Measurements from ENCODE around the gene RUNX2.
"Not testable (repeated sequence)": the region's sequence is repeated elsewhere in the genome, so short reads cannot be mapped to it uniquely, and the experiment has no call there.

Gene RUNX2

GRCh38 chr6:45552536-45552935 lies 224.4 kb downstream of the RUNX2 start:
- Mint-ChIP-seq H3K4me3 (no peak overlapping the region), H3K4me1 (ENCODE audit: low read depth in 2 of 2) (peaks cover 0 to 13% of the 10 kb centered on the region in 2 donors), H3K27ac (peak overlapping the region in 1 of 2 donors; percentile 49), H3K9me3 (no peaks in the 10 kb centered on the region), H3K36me3 (ENCODE audit: insufficient read depth) (peaks cover 15% of the 10 kb centered on the region), H3K27me3 (no peaks in the 10 kb centered on the region)
- DNase-seq (no peak), ATAC-seq (replicated peaks) (no peak)

- H3K27ac Mint-ChIP-seq: peak overlapping the region in 1 of 2 donors; percentile 11
- no peak for DNase-seq
- no peaks in the 10 kb centered on the region for H3K27me3 Mint-ChIP-seq
- H3K4me1 Mint-ChIP-seq (ENCODE audit: low read depth in 2 of 2): peaks cover 0 to 13% of the 10 kb centered on the region in 2 donors
- peaks cover 10% of the 10 kb centered on the region for H3K36me3 Mint-ChIP-seq (ENCODE audit: insufficient read depth)
- no peak overlapping the region for H3K4me3 Mint-ChIP-seq
- H3K9me3 Mint-ChIP-seq: no peaks in the 10 kb centered on the region
- ATAC-seq (replicated peaks): no peak
These were observed 225.7 kb downstream of the RUNX2 start for GRCh38 chr6:45553730-45554344.

- Mint-ChIP-seq H3K36me3 (ENCODE audit: insufficient read depth) (peaks cover 10% of the 10 kb centered on the region), H3K4me3 (no peak overlapping the region), H3K27me3 (no peaks in the 10 kb centered on the region), H3K27ac (no peak overlapping the region), H3K4me1 (ENCODE audit: low read depth in 2 of 2) (peaks cover 0 to 13% of the 10 kb centered on the region in 2 donors), H3K9me3 (no peaks in the 10 kb centered on the region)
- no peak for DNase-seq
- ATAC-seq (replicated peaks): no peak
These were observed 226.5 kb downstream of the RUNX2 start for GRCh38 chr6:45554591-45554990.

- Mint-ChIP-seq H3K9me3 (no peaks in the 10 kb centered on the region), H3K4me1 (ENCODE audit: low read depth in 2 of 2) (peaks cover 0 to 17% of the 10 kb centered on the region in 2 donors), H3K27me3 (no peaks in the 10 kb centered on the region), H3K4me3 (no peak overlapping the region), H3K36me3 (ENCODE audit: insufficient read depth) (peaks cover 3% of the 10 kb centered on the region), H3K27ac (peak overlapping the region in 1 of 2 donors; percentile 6)
- ATAC-seq (replicated peaks) (no peak), DNase-seq (no peak)
These were observed 228.0 kb downstream of the RUNX2 start for GRCh38 chr6:45555981-45556771.

GRCh38 chr6:45556828-45557227 lies 228.7 kb downstream of the RUNX2 start:
- Mint-ChIP-seq H3K36me3 (ENCODE audit: insufficient read depth) (peaks cover 3% of the 10 kb centered on the region), H3K4me1 (ENCODE audit: low read depth in 2 of 2) (peaks cover 0 to 19% of the 10 kb centered on the region in 2 donors), H3K27ac (peak overlapping the region in 1 of 2 donors; percentile 6), H3K27me3 (no peaks in the 10 kb centered on the region), H3K4me3 (no peak overlapping the region), H3K9me3 (no peaks in the 10 kb centered on the region)
- DNase-seq (no peak), ATAC-seq (replicated peaks) (no peak)

GRCh38 chr6:45557454-45557853 lies 229.3 kb downstream of the RUNX2 start:
- Mint-ChIP-seq H3K4me1 (ENCODE audit: low read depth in 2 of 2) (peaks cover 0 to 19% of the 10 kb centered on the region in 2 donors), H3K4me3 (no peak overlapping the region), H3K36me3 (ENCODE audit: insufficient read depth) (peaks cover 3% of the 10 kb centered on the region), H3K27me3 (no peaks in the 10 kb centered on the region), H3K9me3 (no peaks in the 10 kb centered on the region), H3K27ac (no peak overlapping the region)
- DNase-seq (no peak), ATAC-seq (replicated peaks) (no peak)

- Mint-ChIP-seq H3K36me3 (ENCODE audit: insufficient read depth) (peaks cover 3% of the 10 kb centered on the region), H3K27ac (no peak overlapping the region), H3K27me3 (no peaks in the 10 kb centered on the region), H3K4me3 (no peak overlapping the region), H3K9me3 (no peaks in the 10 kb centered on the region), H3K4me1 (ENCODE audit: low read depth in 2 of 2) (peaks cover 0 to 14% of the 10 kb centered on the region in 2 donors)
- no peak for ATAC-seq (replicated peaks)
- no peak for DNase-seq
These were observed 230.7 kb downstream of the RUNX2 start for GRCh38 chr6:45558858-45559257.

GRCh38 chr6:45560321-45560820 lies 232.2 kb downstream of the RUNX2 start:
- H3K4me3 Mint-ChIP-seq; H3K27me3 Mint-ChIP-seq; ATAC-seq (replicated peaks); H3K36me3 Mint-ChIP-seq (ENCODE audit: insufficient read depth); H3K9me3 Mint-ChIP-seq; H3K27ac Mint-ChIP-seq; DNase-seq: not testable (repeated sequence)
- peaks cover 0 to 12% of the 10 kb centered on the region in 2 donors for H3K4me1 Mint-ChIP-seq (ENCODE audit: low read depth in 2 of 2)

- no peak for ATAC-seq (replicated peaks)
- no peaks in the 10 kb centered on the region for H3K9me3 Mint-ChIP-seq
- H3K27ac Mint-ChIP-seq: no peak overlapping the region
- no peaks in the 10 kb centered on the region for H3K36me3 Mint-ChIP-seq (ENCODE audit: insufficient read depth)
- no peak for DNase-seq
- peaks cover 0 to 17% of the 10 kb centered on the region in 2 donors for H3K4me1 Mint-ChIP-seq (ENCODE audit: low read depth in 2 of 2)
- no peak overlapping the region for H3K4me3 Mint-ChIP-seq
- H3K27me3 Mint-ChIP-seq: no peaks in the 10 kb centered on the region
These were observed 234.0 kb downstream of the RUNX2 start for GRCh38 chr6:45562171-45562570.

GRCh38 chr6:45563041-45563440 lies 234.9 kb downstream of the RUNX2 start:
- Mint-ChIP-seq H3K27ac (no peak overlapping the region), H3K4me3 (no peak overlapping the region), H3K4me1 (ENCODE audit: low read depth in 2 of 2) (peaks cover 0 to 17% of the 10 kb centered on the region in 2 donors), H3K27me3 (no peaks in the 10 kb centered on the region), H3K36me3 (ENCODE audit: insufficient read depth) (no peaks in the 10 kb centered on the region), H3K9me3 (no peaks in the 10 kb centered on the region)
- DNase-seq (no peak), ATAC-seq (replicated peaks) (no peak)

GRCh38 chr6:45563844-45564243 lies 235.7 kb downstream of the RUNX2 start:
- peak overlapping the region in 1 of 2 donors; percentile 57 for H3K27ac Mint-ChIP-seq
- H3K9me3 Mint-ChIP-seq: no peaks in the 10 kb centered on the region
- no peak for ATAC-seq (replicated peaks)
- H3K4me3 Mint-ChIP-seq: no peak overlapping the region
- H3K27me3 Mint-ChIP-seq: no peaks in the 10 kb centered on the region
- no peaks in the 10 kb centered on the region for H3K36me3 Mint-ChIP-seq (ENCODE audit: insufficient read depth)
- DNase-seq: no peak
- H3K4me1 Mint-ChIP-seq (ENCODE audit: low read depth in 2 of 2): peaks cover 0 to 20% of the 10 kb centered on the region in 2 donors

GRCh38 chr6:45566882-45567281 lies 238.8 kb downstream of the RUNX2 start:
- peaks cover 0 to 27% of the 10 kb centered on the region in 2 donors for H3K4me1 Mint-ChIP-seq (ENCODE audit: low read depth in 2 of 2)
- no peaks in the 10 kb centered on the region for H3K27me3 Mint-ChIP-seq
- DNase-seq (no peak), ATAC-seq (replicated peaks) (no peak)
- H3K4me3 Mint-ChIP-seq: no peak overlapping the region
- H3K36me3 Mint-ChIP-seq (ENCODE audit: insufficient read depth): no peaks in the 10 kb centered on the region
- no peak overlapping the region for H3K27ac Mint-ChIP-seq
- H3K9me3 Mint-ChIP-seq: no peaks in the 10 kb centered on the region

- H3K9me3 Mint-ChIP-seq: no peaks in the 10 kb centered on the region
- peaks cover 5 to 33% of the 10 kb centered on the region in 2 donors for H3K4me1 Mint-ChIP-seq (ENCODE audit: low read depth in 2 of 2)
- ATAC-seq (replicated peaks) (no peak), DNase-seq (no peak)
- no peak overlapping the region for H3K27ac Mint-ChIP-seq
- no peaks in the 10 kb centered on the region for H3K27me3 Mint-ChIP-seq
- no peaks in the 10 kb centered on the region for H3K36me3 Mint-ChIP-seq (ENCODE audit: insufficient read depth)
- H3K4me3 Mint-ChIP-seq: no peak overlapping the region
These were observed 239.7 kb downstream of the RUNX2 start for GRCh38 chr6:45567879-45568278.

- H3K9me3 Mint-ChIP-seq: no peaks in the 10 kb centered on the region
- peaks cover 12 to 41% of the 10 kb centered on the region in 2 donors for H3K4me1 Mint-ChIP-seq (ENCODE audit: low read depth in 2 of 2)
- H3K27ac Mint-ChIP-seq: no peak overlapping the region
- DNase-seq: no peak
- no peaks in the 10 kb centered on the region for H3K36me3 Mint-ChIP-seq (ENCODE audit: insufficient read depth)
- ATAC-seq (replicated peaks): no peak
- no peaks in the 10 kb centered on the region for H3K27me3 Mint-ChIP-seq
- no peak overlapping the region for H3K4me3 Mint-ChIP-seq
These were observed 240.5 kb downstream of the RUNX2 start for GRCh38 chr6:45568626-45569025.

Data from effector memory CD8-positive, alpha-beta T cell (primary cell).